GM23338 (cell line): ENCODE results near the gene FBXL17. TPM values are rescaled to one million over a fixed set of nuclear protein-coding genes. Genes with fewer than 3 reads are reported as not detected.

Experiments
- ATAC-seq: fragments of 200-7000 bp; cut with Tn5 transposase; 3 replicates; pipeline ENCODE4 v1.9.1; 2020
- DNase-seq: peaks from one replicate; pipeline ENCODE4 v3.0.0-alpha.2; 2015; ENCODE audit warnings: low spot score
- H2AFZ ChIP-seq: fragments of 200-600 bp; sonication (generic); 2 replicates; pipeline ENCODE4 v1.8.0; 2016; ENCODE audit warnings: antibody characterized with exemption, mild to moderate bottlenecking, moderate library complexity
- H3F3A ChIP-seq: fragments of 200-600 bp; sonication (generic); replicated peaks from 2 replicates; pipeline ENCODE4 v1.8.0; 2017; ENCODE audit warnings: antibody characterized with exemption, mixed run types, low read depth
- H3K27ac ChIP-seq: fragments of 200-600 bp; sonication (generic); 2 replicates; pipeline ENCODE4 v1.6.1; 2016; ENCODE audit warnings: low read depth
- H3K27me3 ChIP-seq: fragments of 200-600 bp; sonication (generic); 2 replicates; pipeline ENCODE4 v1.8.0; 2016; ENCODE audit warnings: mild to moderate bottlenecking, mixed run types, moderate library complexity; ENCODE audit not compliant: insufficient read depth
- H3K36me3 ChIP-seq: fragments of 200-600 bp; sonication (generic); 2 replicates; pipeline ENCODE4 v1.8.0; 2016; ENCODE audit warnings: mild to moderate bottlenecking; ENCODE audit not compliant: insufficient read depth
- H3K4me1 ChIP-seq: fragments of 200-600 bp; sonication (generic); 2 replicates; pipeline ENCODE4 v1.8.0; 2016; ENCODE audit warnings: mild to moderate bottlenecking, moderate library complexity; ENCODE audit not compliant: insufficient read depth
- H3K4me2 ChIP-seq: fragments of 200-600 bp; sonication (generic); 2 replicates; pipeline ENCODE4 v1.7.1; 2017; ENCODE audit warnings: mixed run types
- H3K4me3 ChIP-seq: fragments of 200-600 bp; sonication (generic); 2 replicates; pipeline ENCODE4 v1.6.1; 2016; ENCODE audit warnings: mixed run types
- H3K79me2 ChIP-seq: fragments of 200-600 bp; sonication (generic); replicated peaks from 2 replicates; pipeline ENCODE4 v1.8.0; 2017; ENCODE audit warnings: mild to moderate bottlenecking; ENCODE audit not compliant: insufficient read depth
- H3K9me2 ChIP-seq: fragments of 200-600 bp; sonication (generic); 2 replicates; pipeline ENCODE4 v1.8.0; 2017; ENCODE audit not compliant: insufficient read depth
- H4K20me1 ChIP-seq: fragments of 200-600 bp; sonication (generic); replicated peaks from 2 replicates; pipeline ENCODE4 v1.8.0; 2017; ENCODE audit warnings: mild to moderate bottlenecking; ENCODE audit not compliant: insufficient read depth
- H3K27ac Mint-ChIP-seq: 2 replicates; pipeline ENCODE4 v1.8.0; 2020; ENCODE audit warnings: inconsistent platforms, mild to moderate bottlenecking, moderate library complexity, mixed read lengths
- H3K27me3 Mint-ChIP-seq: 3 replicates; pipeline ENCODE4 v1.8.0; 2022; ENCODE audit warnings: low read depth, mild to moderate bottlenecking, moderate library complexity, mixed read lengths, inconsistent platforms; ENCODE audit not compliant: insufficient read depth, poor library complexity
- H3K36me3 Mint-ChIP-seq: 3 replicates; pipeline ENCODE4 v1.8.0; 2021; ENCODE audit warnings: low read depth, mild to moderate bottlenecking, inconsistent platforms, moderate library complexity, mixed read lengths
- H3K4me1 Mint-ChIP-seq: 3 replicates; pipeline ENCODE4 v1.8.0; 2020; ENCODE audit warnings: mild to moderate bottlenecking, inconsistent platforms, mixed read lengths
- H3K4me3 Mint-ChIP-seq: 3 replicates; pipeline ENCODE4 v1.8.0; 2021; ENCODE audit warnings: moderate library complexity, mild to moderate bottlenecking, inconsistent platforms, mixed read lengths
- H3K9me3 Mint-ChIP-seq: 3 replicates; pipeline ENCODE4 v1.8.0; 2020; ENCODE audit warnings: moderate library complexity, mild to moderate bottlenecking, inconsistent platforms, mixed read lengths
- EZH2 ChIP-seq: fragments of 200-600 bp; sonication (generic); IDR thresholded peaks from one replicate; pipeline ENCODE4 v1.8.0; 2017; ENCODE audit warnings: antibody characterized with exemption, mild to moderate bottlenecking, low read depth; ENCODE audit not compliant: unreplicated experiment
- EZH2phosphoT487 ChIP-seq: fragments of 200-600 bp; sonication (generic); IDR thresholded peaks from one replicate; pipeline ENCODE4 v1.8.1; 2018; ENCODE audit warnings: antibody characterized with exemption; ENCODE audit not compliant: unreplicated experiment
- JUNB ChIP-seq: IDR thresholded peaks from one replicate; pipeline ENCODE4 v1.6.1; 2016; ENCODE audit warnings: antibody characterized with exemption; ENCODE audit not compliant: unreplicated experiment
- STAT1 ChIP-seq: IDR thresholded peaks from one replicate; pipeline ENCODE4 v1.6.1; 2016; ENCODE audit warnings: antibody characterized with exemption; ENCODE audit not compliant: unreplicated experiment
- ZNF462 ChIP-seq: fragments of 250-450 bp; sonication (Bioruptor Pico); IDR thresholded peaks from 2 replicates; pipeline ENCODE4 v1.5.0; 2020; ENCODE audit warnings: mild to moderate bottlenecking, moderate library complexity
- polyA plus RNA-seq: library from polyadenylated mRNA; unstranded; fragments of >200 nt; fragmentation: Nextera tagmentation; extraction: Ambion mirVana; gene quantifications from 2 replicates; pipeline ENCODE4 v1.2.1, GENCODE V29; 2016
- total RNA-seq: library from RNA; depleted of rRNA; stranded (reverse); fragments of >200 nt; shearing (Covaris generic); gene quantifications from 2 replicates; pipeline ENCODE4 v1.2.3, GENCODE V29; 2014
- TF ChIP-seq, protein P1 (sequence below), 2 experiments: fragments of 200-600 bp in 1 of 2; sonication (generic) in 1 of 2; conservative IDR thresholded peaks; 2 replicates each; pipeline versions ENCODE4 v1.5.1 to v1.6.1; 2016 to 2017; ENCODE audit warnings: antibody characterized with exemption in 2 of 2, low read depth in 2 of 2, mild to moderate bottlenecking in 2 of 2, moderate library complexity in 1 of 2

FBXL17 gene
- total and polyA plus RNA-seq, 2 experiments from 2014 or later, result 2.0 to 2.7 TPM

DNA sequence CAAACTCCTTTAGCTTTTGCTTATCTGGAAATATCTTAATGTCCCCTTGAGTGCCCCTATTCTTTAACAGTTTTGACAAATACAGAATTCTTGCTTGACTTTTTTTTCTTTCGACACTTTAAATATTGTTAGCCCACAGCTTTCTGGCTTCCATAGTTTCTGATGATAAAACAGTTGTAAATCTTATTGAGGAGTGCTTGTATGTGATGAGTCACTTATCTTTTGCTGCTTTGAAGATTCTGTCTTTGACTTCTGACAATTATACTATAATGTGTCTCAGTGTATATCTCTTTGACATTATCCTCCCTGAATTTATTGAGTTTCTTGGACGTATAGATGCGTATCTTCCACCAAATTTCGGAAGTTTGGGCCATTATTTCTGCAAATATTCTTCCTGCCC, 21.6 kb downstream of the FBXL17 start:
- Histone ChIP-seq H3K4me2 (no peak overlapping the region), H3F3A (no peaks in the 10 kb centered on the region), H3K4me1 (peaks cover 3% of the 10 kb centered on the region; the same call in 1 of the 2 replicates), H3K79me2 (no peaks in the 10 kb centered on the region), H3K36me3 (no peaks in the 10 kb centered on the region), H3K27ac (no peak overlapping the region), H3K9me2 (no peaks in the 10 kb centered on the region), H3K27me3 (no peaks in the 10 kb centered on the region), H3K4me3 (no peak overlapping the region), H2AFZ (no peak overlapping the region), H4K20me1 (no peaks in the 10 kb centered on the region)
- Mint-ChIP-seq H3K27ac (no peak overlapping the region), H3K27me3 (no peaks in the 10 kb centered on the region), H3K4me3 (no peak overlapping the region), H3K36me3 (no peaks in the 10 kb centered on the region), H3K4me1 (peaks cover 9% of the 10 kb centered on the region; the same call in 2 of the 3 replicates), H3K9me3 (no peaks in the 10 kb centered on the region)
- no peak for ATAC-seq
- no peak for TF ChIP-seq EZH2
- DNase-seq, result no peak

GRCh38 chr5:108356286-108356685, 25.6 kb downstream of the FBXL17 start:
- H3K4me1 Mint-ChIP-seq, result 0 out of 3 replicates have a peak, but pooled peaks cover under 1% of the 10 kb centered on the region
- H3K27me3 ChIP-seq, result no peaks in the 10 kb centered on the region
- H3K27ac Mint-ChIP-seq, result no peak overlapping the region

DNA sequence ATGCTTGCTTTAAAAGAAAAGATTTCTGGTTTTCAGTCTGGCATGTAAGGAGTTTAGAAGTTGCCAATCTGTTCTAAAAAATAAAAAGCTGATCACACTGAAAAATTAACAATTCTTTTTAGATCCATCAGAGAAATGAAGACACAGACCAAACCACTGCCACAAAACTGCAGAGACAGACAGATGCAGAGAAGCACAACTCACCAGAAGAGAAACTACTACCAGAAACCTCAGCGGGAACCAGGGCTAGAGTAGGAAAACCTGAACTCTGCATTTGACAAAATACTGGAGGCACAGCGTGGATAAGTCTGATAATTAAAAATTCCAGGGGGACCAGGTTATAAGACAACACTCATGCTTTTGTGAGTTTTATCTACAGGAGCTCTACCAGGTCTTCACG, 28.8 kb downstream of the FBXL17 start:
- no peaks in the 10 kb centered on the region for H3K9me2 ChIP-seq
- no peaks in the 10 kb centered on the region for H3K36me3 Mint-ChIP-seq
- no peak overlapping the region for H3K27ac Mint-ChIP-seq
- no peak overlapping the region for H3K4me3 ChIP-seq
- no peaks in the 10 kb centered on the region for H3K79me2 ChIP-seq
- ATAC-seq, result no peak
- H3K4me3 Mint-ChIP-seq, result no peak overlapping the region
- H3F3A ChIP-seq, result no peaks in the 10 kb centered on the region
- H3K4me1 ChIP-seq, result no peaks in the 10 kb centered on the region
- no peaks in the 10 kb centered on the region for H3K4me1 Mint-ChIP-seq
- H4K20me1 ChIP-seq, result no peaks in the 10 kb centered on the region
- no peak for DNase-seq
- no peaks in the 10 kb centered on the region for H3K27me3 Mint-ChIP-seq
- no peaks in the 10 kb centered on the region for H3K36me3 ChIP-seq
- H2AFZ ChIP-seq, result no peak overlapping the region
- H3K9me3 Mint-ChIP-seq, result no peaks in the 10 kb centered on the region
- no peaks in the 10 kb centered on the region for H3K27me3 ChIP-seq
- no peak overlapping the region for H3K4me2 ChIP-seq
- no peak overlapping the region for H3K27ac ChIP-seq
- TF ChIP-seq EZH2phosphoT487 (no peak), STAT1 (no peak), ZNF462 (CRISPR knock-in tag) (no peak), EZH2 (no peak)

More at GRCh38 chr5:108356286-108356685, 25.6 kb downstream of the FBXL17 start:
- Histone ChIP-seq H3K27ac (no peak overlapping the region), H3F3A (no peaks in the 10 kb centered on the region), H3K9me2 (no peaks in the 10 kb centered on the region), H2AFZ (no peak overlapping the region), H3K36me3 (no peaks in the 10 kb centered on the region), H3K4me1 (no peaks in the 10 kb centered on the region), H3K79me2 (no peaks in the 10 kb centered on the region), H3K4me2 (no peak overlapping the region), H4K20me1 (no peaks in the 10 kb centered on the region), H3K4me3 (no peak overlapping the region)
- ATAC-seq (no peak), DNase-seq (no peak)
- H3K27me3 Mint-ChIP-seq, result no peaks in the 10 kb centered on the region
- H3K36me3 Mint-ChIP-seq, result no peaks in the 10 kb centered on the region
- H3K9me3 Mint-ChIP-seq, result no peaks in the 10 kb centered on the region
- H3K4me3 Mint-ChIP-seq, result no peak overlapping the region
- no peak for TF ChIP-seq JUNB
- TF ChIP-seq, protein P1, sequence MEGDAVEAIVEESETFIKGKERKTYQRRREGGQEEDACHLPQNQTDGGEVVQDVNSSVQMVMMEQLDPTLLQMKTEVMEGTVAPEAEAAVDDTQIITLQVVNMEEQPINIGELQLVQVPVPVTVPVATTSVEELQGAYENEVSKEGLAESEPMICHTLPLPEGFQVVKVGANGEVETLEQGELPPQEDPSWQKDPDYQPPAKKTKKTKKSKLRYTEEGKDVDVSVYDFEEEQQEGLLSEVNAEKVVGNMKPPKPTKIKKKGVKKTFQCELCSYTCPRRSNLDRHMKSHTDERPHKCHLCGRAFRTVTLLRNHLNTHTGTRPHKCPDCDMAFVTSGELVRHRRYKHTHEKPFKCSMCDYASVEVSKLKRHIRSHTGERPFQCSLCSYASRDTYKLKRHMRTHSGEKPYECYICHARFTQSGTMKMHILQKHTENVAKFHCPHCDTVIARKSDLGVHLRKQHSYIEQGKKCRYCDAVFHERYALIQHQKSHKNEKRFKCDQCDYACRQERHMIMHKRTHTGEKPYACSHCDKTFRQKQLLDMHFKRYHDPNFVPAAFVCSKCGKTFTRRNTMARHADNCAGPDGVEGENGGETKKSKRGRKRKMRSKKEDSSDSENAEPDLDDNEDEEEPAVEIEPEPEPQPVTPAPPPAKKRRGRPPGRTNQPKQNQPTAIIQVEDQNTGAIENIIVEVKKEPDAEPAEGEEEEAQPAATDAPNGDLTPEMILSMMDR (conservative IDR thresholded peaks at IDR 0.05; ENCODE audit: low read depth in 2 of 2), result no peak
